KMS-11 (cell line): ENCODE results near the gene IZUMO2.

Experiments
- H2AFZ ChIP-seq: fragments of 200-600 bp; sonication (generic); 2 replicates; pipeline ENCODE4 v1.6.1; 2016; ENCODE audit warnings: antibody characterized with exemption, mixed run types, low read depth
- H3K27ac ChIP-seq: fragments of 200-600 bp; sonication (generic); 2 replicates; pipeline ENCODE4 v1.6.1; 2016; ENCODE audit warnings: mild to moderate bottlenecking, mixed run types
- H3K27me3 ChIP-seq: fragments of 200-600 bp; sonication (generic); 2 replicates; pipeline ENCODE4 v1.6.1; 2017; ENCODE audit warnings: mild to moderate bottlenecking, low read depth, mixed run types, moderate library complexity; ENCODE audit not compliant: insufficient read depth
- H3K36me3 ChIP-seq: fragments of 200-600 bp; sonication (generic); 2 replicates; pipeline ENCODE4 v1.6.1; 2017; ENCODE audit warnings: mild to moderate bottlenecking, mixed run types; ENCODE audit not compliant: insufficient read depth
- H3K4me1 ChIP-seq: fragments of 200-600 bp; sonication (generic); 2 replicates; pipeline ENCODE4 v1.6.1; 2016; ENCODE audit warnings: mild to moderate bottlenecking, low read depth, mixed run types; ENCODE audit not compliant: poor library complexity, severe bottlenecking
- H3K4me2 ChIP-seq: fragments of 200-600 bp; sonication (generic); 2 replicates; pipeline ENCODE4 v1.7.0; 2016; ENCODE audit warnings: mild to moderate bottlenecking, mixed run types
- H3K4me3 ChIP-seq: fragments of 200-600 bp; sonication (generic); IDR thresholded peaks from 2 replicates; pipeline ENCODE4 v1.6.1; 2017; ENCODE audit warnings: low read depth, low read length, mixed read lengths; ENCODE audit not compliant: insufficient read depth
- H3K79me2 ChIP-seq: fragments of 200-600 bp; sonication (generic); 2 replicates; pipeline ENCODE4 v1.6.1; 2016; ENCODE audit warnings: low read depth, mixed run types; ENCODE audit not compliant: insufficient read depth
- H3K9ac ChIP-seq: fragments of 200-600 bp; sonication (generic); 2 replicates; pipeline ENCODE4 v1.6.1; 2016; ENCODE audit warnings: mild to moderate bottlenecking, mixed run types
- H4K20me1 ChIP-seq: fragments of 200-600 bp; sonication (generic); 2 replicates; pipeline ENCODE4 v1.6.1; 2016; ENCODE audit warnings: mild to moderate bottlenecking, mixed run types; ENCODE audit not compliant: insufficient read depth
- TF ChIP-seq, protein P1 (sequence below): fragments of 200-600 bp; sonication (generic); conservative IDR thresholded peaks from 2 replicates; pipeline ENCODE4 v1.6.1; 2017; ENCODE audit warnings: low read depth, mild to moderate bottlenecking, antibody characterized with exemption, low read length, moderate library complexity, mixed read lengths

Gene IZUMO2

DNA sequence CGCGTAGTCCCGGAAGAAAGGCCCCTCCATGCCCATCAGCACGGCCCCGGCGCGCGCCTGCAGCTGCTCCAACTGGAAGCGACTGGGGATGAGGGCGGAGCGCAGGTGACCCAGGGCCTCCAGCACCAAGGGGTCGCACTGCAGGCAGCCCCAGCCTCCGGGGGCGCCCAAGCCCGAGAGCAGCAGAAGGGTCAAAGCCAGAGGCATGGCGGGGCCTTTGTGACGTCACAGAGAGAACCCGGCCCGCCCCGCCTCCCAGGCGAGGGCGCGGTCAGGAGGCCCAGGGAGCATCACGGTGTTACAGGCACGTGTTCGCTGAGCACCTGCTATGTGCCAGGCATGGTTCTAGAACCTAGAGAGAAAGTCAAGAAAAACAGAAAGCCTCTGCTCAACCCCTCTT lies at the start of gene IZUMO2:
IZUMO2 (minus strand) TSS at position 294 of the 400 bp plus-strand sequence; CDS start at position 207, 87 bp downstream.
- no peak within 1 kb of the TSS for H3K4me2 ChIP-seq
- no peak within 1 kb of the TSS for H2AFZ ChIP-seq
- no peak within 1 kb of the TSS for H3K27ac ChIP-seq
- no peaks in the 10 kb centered on the region for H4K20me1 ChIP-seq
- no peaks in the 10 kb centered on the region for H3K79me2 ChIP-seq
- H3K36me3 ChIP-seq = no peaks in the 10 kb centered on the region
- no peak within 1 kb of the TSS for H3K9ac ChIP-seq
- TF ChIP-seq, protein P1, sequence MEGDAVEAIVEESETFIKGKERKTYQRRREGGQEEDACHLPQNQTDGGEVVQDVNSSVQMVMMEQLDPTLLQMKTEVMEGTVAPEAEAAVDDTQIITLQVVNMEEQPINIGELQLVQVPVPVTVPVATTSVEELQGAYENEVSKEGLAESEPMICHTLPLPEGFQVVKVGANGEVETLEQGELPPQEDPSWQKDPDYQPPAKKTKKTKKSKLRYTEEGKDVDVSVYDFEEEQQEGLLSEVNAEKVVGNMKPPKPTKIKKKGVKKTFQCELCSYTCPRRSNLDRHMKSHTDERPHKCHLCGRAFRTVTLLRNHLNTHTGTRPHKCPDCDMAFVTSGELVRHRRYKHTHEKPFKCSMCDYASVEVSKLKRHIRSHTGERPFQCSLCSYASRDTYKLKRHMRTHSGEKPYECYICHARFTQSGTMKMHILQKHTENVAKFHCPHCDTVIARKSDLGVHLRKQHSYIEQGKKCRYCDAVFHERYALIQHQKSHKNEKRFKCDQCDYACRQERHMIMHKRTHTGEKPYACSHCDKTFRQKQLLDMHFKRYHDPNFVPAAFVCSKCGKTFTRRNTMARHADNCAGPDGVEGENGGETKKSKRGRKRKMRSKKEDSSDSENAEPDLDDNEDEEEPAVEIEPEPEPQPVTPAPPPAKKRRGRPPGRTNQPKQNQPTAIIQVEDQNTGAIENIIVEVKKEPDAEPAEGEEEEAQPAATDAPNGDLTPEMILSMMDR = no peak
- H3K4me1 ChIP-seq = no peaks in the 10 kb centered on the region
- peaks cover 22% of the 10 kb centered on the region; the same call in 1 of the 2 replicates for H3K27me3 ChIP-seq
- no peak within 1 kb of the TSS for H3K4me3 ChIP-seq

GRCh38 chr19:50210425-50210824 lies 47.3 kb upstream of the IZUMO2 start:
- no peaks in the 10 kb centered on the region for H4K20me1 ChIP-seq
- H3K27me3 ChIP-seq = no peaks in the 10 kb centered on the region
- H3K4me2 ChIP-seq = no peak overlapping the region

GRCh38 chr19:50209131-50209530 lies 46.0 kb upstream of the IZUMO2 start:
- TF ChIP-seq, protein P1 = no peak
- no peak overlapping the region for H3K27ac ChIP-seq

More at GRCh38 chr19:50210425-50210824, 47.3 kb upstream of the IZUMO2 start:
- H3K79me2 ChIP-seq = no peaks in the 10 kb centered on the region
- H3K4me3 ChIP-seq = no peak overlapping the region
- H3K36me3 ChIP-seq = no peaks in the 10 kb centered on the region
- H3K9ac ChIP-seq = no peak overlapping the region
- H3K27ac ChIP-seq = no peak overlapping the region
- H3K4me1 ChIP-seq = no peaks in the 10 kb centered on the region
- no peak overlapping the region for H2AFZ ChIP-seq
- TF ChIP-seq, protein P1 = no peak

DNA sequence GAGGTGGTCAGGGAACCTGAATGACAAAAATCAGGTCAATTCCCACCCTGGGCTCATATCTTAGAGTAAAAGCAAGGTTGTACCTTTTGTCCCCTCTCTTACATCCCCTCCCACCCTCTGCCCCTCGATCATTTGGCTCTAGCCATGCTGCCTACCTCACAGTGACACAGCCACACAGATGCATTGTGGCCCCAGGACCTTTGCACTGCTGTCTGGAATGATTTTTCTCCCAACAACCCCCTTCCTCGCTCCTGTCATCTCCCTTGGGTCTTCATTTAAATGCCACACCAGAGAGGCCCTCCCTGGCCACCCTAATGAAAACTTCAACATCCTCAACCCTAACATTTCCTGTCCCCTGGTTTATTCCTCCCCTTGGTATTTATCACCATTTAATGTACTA lies 44.6 kb upstream of the IZUMO2 start:
- H3K4me2 ChIP-seq = no peak overlapping the region
- no peaks in the 10 kb centered on the region for H4K20me1 ChIP-seq
- no peak overlapping the region for H3K9ac ChIP-seq
- no peak overlapping the region for H3K4me3 ChIP-seq
- TF ChIP-seq, protein P1 = no peak
- H3K27me3 ChIP-seq = peaks cover 3% of the 10 kb centered on the region; the same call in 1 of the 2 replicates
- no peak overlapping the region for H3K27ac ChIP-seq
- H3K79me2 ChIP-seq = no peaks in the 10 kb centered on the region
- H3K4me1 ChIP-seq = no peaks in the 10 kb centered on the region
- no peaks in the 10 kb centered on the region for H3K36me3 ChIP-seq
- H2AFZ ChIP-seq = no peak overlapping the region

More at GRCh38 chr19:50209131-50209530, 46.0 kb upstream of the IZUMO2 start:
- no peaks in the 10 kb centered on the region for H4K20me1 ChIP-seq
- no peak overlapping the region for H2AFZ ChIP-seq
- peaks cover 3% of the 10 kb centered on the region; the same call in 1 of the 2 replicates for H3K27me3 ChIP-seq
- no peaks in the 10 kb centered on the region for H3K36me3 ChIP-seq
- H3K4me1 ChIP-seq = no peaks in the 10 kb centered on the region
- no peak overlapping the region for H3K9ac ChIP-seq
- no peaks in the 10 kb centered on the region for H3K79me2 ChIP-seq
- no peak overlapping the region for H3K4me2 ChIP-seq
- H3K4me3 ChIP-seq = no peak overlapping the region
